Measurements from ENCODE around the gene GRIK1.

GRCh38 chr21:29586696-29587095 lies 353.1 kb downstream of the GRIK1 start:
- TF ChIP-seq, protein P1, sequence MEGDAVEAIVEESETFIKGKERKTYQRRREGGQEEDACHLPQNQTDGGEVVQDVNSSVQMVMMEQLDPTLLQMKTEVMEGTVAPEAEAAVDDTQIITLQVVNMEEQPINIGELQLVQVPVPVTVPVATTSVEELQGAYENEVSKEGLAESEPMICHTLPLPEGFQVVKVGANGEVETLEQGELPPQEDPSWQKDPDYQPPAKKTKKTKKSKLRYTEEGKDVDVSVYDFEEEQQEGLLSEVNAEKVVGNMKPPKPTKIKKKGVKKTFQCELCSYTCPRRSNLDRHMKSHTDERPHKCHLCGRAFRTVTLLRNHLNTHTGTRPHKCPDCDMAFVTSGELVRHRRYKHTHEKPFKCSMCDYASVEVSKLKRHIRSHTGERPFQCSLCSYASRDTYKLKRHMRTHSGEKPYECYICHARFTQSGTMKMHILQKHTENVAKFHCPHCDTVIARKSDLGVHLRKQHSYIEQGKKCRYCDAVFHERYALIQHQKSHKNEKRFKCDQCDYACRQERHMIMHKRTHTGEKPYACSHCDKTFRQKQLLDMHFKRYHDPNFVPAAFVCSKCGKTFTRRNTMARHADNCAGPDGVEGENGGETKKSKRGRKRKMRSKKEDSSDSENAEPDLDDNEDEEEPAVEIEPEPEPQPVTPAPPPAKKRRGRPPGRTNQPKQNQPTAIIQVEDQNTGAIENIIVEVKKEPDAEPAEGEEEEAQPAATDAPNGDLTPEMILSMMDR (IDR thresholded peaks at IDR 0.05), result no peak
- TF ChIP-seq POLR2A (IDR thresholded peaks at IDR 0.05), result no peak
- no peak for TF ChIP-seq EP300 (IDR thresholded peaks at IDR 0.05)

Measured in tibial nerve (tissue), 4 donors.